22Rv1 (cell line): ENCODE results near the gene LCA5.

Experiments used
- H3K27ac ChIP-seq: fragments of 450-650 bp; 2 replicates; pipeline ENCODE4 v1.5.1; 2017
- CTCF ChIP-seq: fragments of 450-650 bp; IDR thresholded peaks from 2 replicates; pipeline ENCODE4 v1.5.1; 2017; ENCODE audit warnings: mild to moderate bottlenecking
- ZFX ChIP-seq: fragments of 450-650 bp; IDR thresholded peaks from 2 replicates; pipeline ENCODE4 v1.6.1; 2017; ENCODE audit warnings: antibody characterized with exemption, borderline replicate concordance

Gene LCA5

GRCh38 chr6:79498842-79499241 lies 38.4 kb downstream of the LCA5 start:
- TF ChIP-seq ZFX (no peak), CTCF (no peak)
- H3K27ac ChIP-seq, result no peak overlapping the region

- no peak for TF ChIP-seq ZFX
- no peak for TF ChIP-seq CTCF
- no peak overlapping the region for H3K27ac ChIP-seq
These were observed 42.0 kb downstream of the LCA5 start for GRCh38 chr6:79495246-79495645.

- TF ChIP-seq ZFX (no peak), CTCF (no peak)
- no peak overlapping the region for H3K27ac ChIP-seq
These were observed 42.4 kb downstream of the LCA5 start for GRCh38 chr6:79494841-79495240.

GRCh38 chr6:79470728-79471127 lies 66.5 kb downstream of the LCA5 start:
- TF ChIP-seq CTCF (no peak), ZFX (no peak)
- H3K27ac ChIP-seq, result no peak overlapping the region

- H3K27ac ChIP-seq, result no peak overlapping the region
- TF ChIP-seq CTCF, result no peak
- no peak for TF ChIP-seq ZFX
These were observed 67.6 kb downstream of the LCA5 start for GRCh38 chr6:79469376-79470246.

GRCh38 chr6:79468587-79468986 lies 68.6 kb downstream of the LCA5 start:
- TF ChIP-seq ZFX, result no peak
- TF ChIP-seq CTCF, result no peak
- no peak overlapping the region for H3K27ac ChIP-seq

- TF ChIP-seq CTCF (no peak), ZFX (no peak)
- H3K27ac ChIP-seq, result no peak overlapping the region
These were observed 69.1 kb downstream of the LCA5 start for GRCh38 chr6:79468116-79468515.
